Measurements from ENCODE around the gene TMC6. TPM values are rescaled to one million over a fixed set of nuclear protein-coding genes. Genes with fewer than 3 reads are reported as not detected.
"Not testable (repeated sequence)": the region's sequence is repeated elsewhere in the genome, so short reads cannot be mapped to it uniquely, and the experiment has no call there.

The TMC6 gene
- total RNA-seq, 1 donor from 2014 or later: 2.3 TPM

GRCh38 chr17:78075011-78075410 is 53.5 kb downstream of the TMC6 start:
- no peak for DNase-seq

GRCh38 chr17:78072961-78073360 is 55.6 kb downstream of the TMC6 start:
- no peak for DNase-seq

- DNase-seq: no peak
These were observed 58.9 kb downstream of the TMC6 start for GRCh38 chr17:78069695-78070094.

GRCh38 chr17:78066976-78067375 is 61.6 kb downstream of the TMC6 start:
- not testable (repeated sequence) for DNase-seq

GRCh38 chr17:78064708-78065107 is 63.8 kb downstream of the TMC6 start:
- DNase-seq: no peak

GRCh38 chr17:78063489-78063888 is 65.1 kb downstream of the TMC6 start:
- no peak for DNase-seq

GRCh38 chr17:78062596-78062995 is 66.0 kb downstream of the TMC6 start:
- DNase-seq: no peak

Small RNA genes lying within 50 kb of the gene (small RNA-seq; reads per million reads assigned to genes)
- gene RNU6-625P: not detected

Other genes starting within 250 kb of the TMC6 start
- gene TNRC6C, start 170.1 kb downstream of the TMC6 start, total RNA-seq: 23.9 TPM
- 0.94 TPM for gene TMC8, start 2.0 kb upstream of the TMC6 start, total RNA-seq
- gene C17orf99, start 17.6 kb upstream of the TMC6 start, total RNA-seq: not detected
- 11.4 TPM for gene SYNGR2, start 39.8 kb upstream of the TMC6 start, total RNA-seq
- gene TK1, start 58.3 kb upstream of the TMC6 start, total RNA-seq: 1.6 TPM
- gene AFMID, start 58.6 kb upstream of the TMC6 start, total RNA-seq: 35.4 TPM
- 7.3 TPM for gene BIRC5, start 85.5 kb upstream of the TMC6 start, total RNA-seq
- gene TMEM235, start 102.9 kb upstream of the TMC6 start, total RNA-seq: not detected
- gene SOCS3, start 231.3 kb upstream of the TMC6 start, total RNA-seq: 8.3 TPM
- 39.0 TPM for gene PGS1, start 249.9 kb upstream of the TMC6 start, total RNA-seq